IPS DF 19.7 (cell line): ENCODE measurements around the gene PI16.
"Not testable (repeated sequence)": the region's sequence is repeated elsewhere in the genome, so short reads cannot be mapped to it uniquely, and the experiment has no call there.

Experiments
- DNase-seq: peaks from one replicate; pipeline ENCODE4 v3.0.0-alpha.2; 2013; ENCODE audit warnings: low read depth, low spot score

PI16 gene

DNA sequence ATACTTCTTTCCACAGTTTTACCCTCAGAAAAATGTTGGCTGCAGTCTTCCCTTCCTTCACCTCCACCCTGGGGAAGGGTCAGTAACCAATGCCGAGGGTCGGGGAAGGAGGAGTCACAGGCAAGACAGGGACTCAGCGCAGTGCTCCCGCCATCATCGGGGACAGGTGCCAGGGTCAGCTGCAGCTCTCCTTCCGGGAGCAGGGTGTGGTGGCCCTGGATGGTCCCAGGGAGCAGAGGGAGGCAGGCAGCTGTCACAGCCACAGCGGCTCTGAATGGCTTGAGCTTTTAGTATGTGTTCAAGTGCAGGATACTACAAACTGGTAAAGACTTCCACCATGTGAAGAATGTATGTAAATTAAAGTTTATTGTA is 26.0 kb upstream of the PI16 start:
- DNase-seq: no peak

GRCh38 chr6:36929152-36929551 is 25.4 kb upstream of the PI16 start:
- no peak for DNase-seq

DNA sequence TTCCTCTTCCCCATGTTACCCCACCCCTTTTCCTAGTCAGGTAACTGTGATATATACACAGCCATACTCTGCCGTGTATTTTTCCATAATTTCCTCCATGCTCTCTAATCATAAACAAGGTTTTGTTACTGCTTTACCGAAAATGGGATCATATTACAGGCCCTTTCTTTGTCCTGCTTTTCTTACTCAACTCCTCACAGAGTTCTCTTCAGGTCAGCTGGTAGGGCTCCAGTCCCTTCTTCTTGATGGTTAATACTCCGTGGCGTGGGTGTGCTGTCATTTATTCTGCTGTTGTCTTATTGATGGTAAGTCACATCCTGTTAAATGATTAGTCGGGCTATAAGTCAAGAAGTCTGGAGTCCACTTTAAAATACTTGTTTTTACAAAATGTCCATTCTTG is 24.9 kb upstream of the PI16 start:
- DNase-seq: no peak

DNA sequence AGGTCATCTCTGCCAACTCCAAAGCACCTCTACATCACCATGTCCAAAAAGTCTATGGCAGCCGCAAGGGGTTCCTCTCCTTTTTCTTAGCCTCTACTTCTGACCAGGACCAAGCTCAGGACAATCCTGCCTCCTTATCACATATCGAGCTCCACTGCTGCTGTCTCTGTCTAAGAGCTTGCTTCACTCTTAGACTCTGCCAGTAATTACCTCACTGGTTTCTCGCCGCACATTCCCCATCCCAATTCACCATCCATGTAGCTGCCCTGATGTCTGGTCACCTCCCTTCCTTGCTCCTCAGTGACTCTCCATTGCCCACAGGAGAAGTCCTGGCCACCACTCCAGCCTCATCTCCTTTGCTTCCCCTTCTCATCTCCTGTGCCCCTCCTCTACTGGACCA is 24.1 kb upstream of the PI16 start:
- no peak for DNase-seq

- DNase-seq: no peak
Observed at GRCh38 chr6:36933102-36933501, 21.4 kb upstream of the PI16 start.

GRCh38 chr6:36933519-36933918 is 21.0 kb upstream of the PI16 start:
- no peak for DNase-seq

GRCh38 chr6:36934901-36935300 is 19.6 kb upstream of the PI16 start:
- no peak for DNase-seq

GRCh38 chr6:36936824-36937223 is 17.7 kb upstream of the PI16 start:
- DNase-seq: no peak

- no peak for DNase-seq
Observed at GRCh38 chr6:36937896-36938295, 16.6 kb upstream of the PI16 start.

DNA sequence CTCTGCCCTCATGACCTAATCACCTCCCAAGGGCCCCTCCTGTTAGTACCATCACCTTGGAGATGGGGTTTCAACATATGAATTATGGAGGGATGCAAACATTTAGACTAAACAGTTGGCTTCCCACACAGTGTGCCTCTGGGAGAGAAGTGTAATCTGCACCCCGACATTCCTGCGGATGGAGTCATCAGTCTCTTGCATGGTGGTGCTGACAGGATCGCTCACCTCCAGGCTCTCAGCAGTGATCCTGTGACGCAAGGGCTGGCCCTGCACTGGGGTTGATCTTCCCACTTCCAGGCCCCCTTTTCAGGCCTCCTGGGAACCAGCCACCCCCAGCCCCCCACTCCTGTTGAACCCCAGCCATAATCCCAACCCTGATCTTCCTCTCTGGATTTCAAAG is 16.0 kb upstream of the PI16 start:
- no peak for DNase-seq

GRCh38 chr6:36939005-36939404 is 15.5 kb upstream of the PI16 start:
- not testable (repeated sequence) for DNase-seq

DNA sequence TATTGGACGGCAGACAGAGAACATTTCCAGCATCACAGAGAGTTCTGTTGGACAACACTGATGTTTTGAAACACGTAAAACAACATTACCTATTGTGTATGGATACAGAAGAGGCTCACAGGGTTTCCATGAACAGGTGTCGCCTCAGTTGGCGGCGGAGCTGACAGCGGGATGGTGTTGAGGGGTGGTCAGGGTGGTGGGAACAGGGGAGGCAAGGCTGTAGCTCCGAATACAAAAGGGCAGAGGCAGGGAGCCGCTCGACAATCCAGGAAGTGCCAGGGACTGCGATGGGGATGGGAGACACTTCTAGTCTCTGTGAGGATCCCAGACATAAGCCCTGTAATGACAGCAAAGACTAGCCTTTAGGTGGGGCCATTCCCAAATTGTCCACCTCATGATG is 14.5 kb upstream of the PI16 start:
- no peak for DNase-seq

- DNase-seq: not testable (repeated sequence)
Observed at GRCh38 chr6:36941561-36941960, 13.0 kb upstream of the PI16 start.

- DNase-seq: not testable (repeated sequence)
Observed at GRCh38 chr6:36942329-36942728, 12.2 kb upstream of the PI16 start.

GRCh38 chr6:36944650-36945049 is 9.9 kb upstream of the PI16 start:
- DNase-seq: no peak

GRCh38 chr6:36945301-36945700 is 9.2 kb upstream of the PI16 start:
- DNase-seq: no peak

DNA sequence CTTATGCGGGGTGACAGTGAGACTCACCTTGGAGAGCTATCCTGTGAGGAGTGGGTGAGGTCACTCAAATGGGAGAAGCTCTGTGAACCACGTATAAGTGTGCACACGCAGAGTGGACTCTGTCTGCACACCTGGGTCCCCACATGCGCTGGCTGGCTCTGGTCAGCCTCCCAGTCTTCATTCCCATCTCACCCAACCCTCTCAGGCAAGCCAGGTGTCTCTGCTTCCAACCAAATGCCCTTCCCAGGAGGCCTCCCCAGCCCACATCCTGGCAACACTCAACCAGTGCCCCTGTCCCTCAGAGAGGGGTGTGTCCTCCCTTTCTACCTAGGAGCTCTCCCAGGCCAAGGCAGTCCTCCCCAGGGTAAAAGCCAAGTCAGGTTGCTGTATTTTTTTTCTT is 8.0 kb upstream of the PI16 start:
- no peak for DNase-seq

DNA sequence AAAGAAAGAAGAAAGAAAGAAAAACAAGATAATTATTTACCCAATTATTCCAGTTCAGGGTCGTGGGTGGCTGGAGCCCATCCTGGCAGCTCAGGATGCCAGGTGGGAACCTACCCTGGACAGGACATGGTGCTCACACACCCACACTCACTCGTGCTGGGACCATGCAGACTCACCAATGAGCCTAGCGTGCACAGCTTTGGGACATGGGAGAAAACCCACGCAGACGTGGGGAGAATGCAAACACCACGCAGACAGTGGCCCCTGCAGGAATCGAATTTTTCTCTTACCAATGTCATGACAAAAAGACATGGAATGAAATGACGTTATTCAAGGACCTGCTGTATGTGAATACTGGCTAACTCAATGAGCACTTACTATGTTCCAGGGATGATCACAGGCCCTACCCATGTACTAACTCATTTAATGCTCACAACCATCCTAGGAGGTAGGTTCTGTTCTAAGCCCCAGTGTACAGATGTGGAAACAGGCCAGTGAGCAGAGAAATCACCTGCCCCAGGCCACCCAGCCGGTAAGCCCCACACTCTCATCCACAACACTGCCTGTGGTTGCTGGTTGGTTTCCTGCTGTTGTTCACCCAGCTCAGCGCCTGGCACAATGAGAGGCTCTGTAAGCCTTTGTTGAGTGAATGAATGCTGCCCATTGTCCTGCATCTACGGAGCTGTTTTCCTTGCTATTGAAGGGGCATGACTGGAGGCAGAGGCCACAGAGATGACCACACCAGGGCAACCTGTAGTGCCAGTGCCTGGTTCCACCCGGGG is 6.8 kb upstream of the PI16 start:
- no peak for DNase-seq

- DNase-seq: not testable (repeated sequence)
Observed at GRCh38 chr6:36949076-36949475, 5.5 kb upstream of the PI16 start.

DNA sequence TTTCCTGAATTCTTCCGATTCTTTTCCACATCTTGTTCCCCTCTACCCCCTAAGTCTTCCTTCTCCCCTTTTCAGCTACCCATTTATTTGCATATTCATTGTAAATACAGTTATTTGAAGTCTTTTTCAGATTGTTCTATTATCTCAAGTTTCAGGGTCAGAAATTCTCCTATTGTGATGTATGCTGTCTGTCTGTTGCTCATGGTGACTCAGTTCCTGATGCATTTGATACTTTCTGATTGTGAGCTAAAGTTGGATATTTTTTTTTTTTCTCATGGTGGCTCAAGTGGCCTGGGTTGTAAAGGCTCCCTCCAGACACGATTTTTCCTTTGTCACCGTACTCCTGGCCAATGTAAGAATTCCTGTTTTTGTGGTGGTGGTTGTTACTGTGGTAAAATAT is 4.9 kb upstream of the PI16 start:
- DNase-seq: no peak

DNA sequence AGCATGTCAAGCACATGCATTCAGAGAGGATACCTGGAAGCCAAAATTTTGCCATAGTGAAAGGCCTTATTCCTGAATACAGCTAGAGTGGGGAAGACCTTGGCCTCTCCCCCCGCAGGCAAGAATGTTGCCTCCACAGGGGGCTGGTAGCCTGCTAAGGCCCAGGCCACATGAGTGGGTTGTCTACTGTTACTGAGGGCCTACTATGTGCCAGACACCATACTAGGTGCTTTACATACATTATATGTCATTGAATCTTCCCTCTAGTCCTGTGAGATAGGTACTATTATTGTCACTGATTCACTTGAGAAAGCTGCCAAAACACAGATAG is 642 bp upstream of the PI16 start:
- no peak for DNase-seq

GRCh38 chr6:36955136-36955535 is 598 bp downstream of the PI16 start:
- no peak for DNase-seq

GRCh38 chr6:36955671-36956445 is 1.3 kb downstream of the PI16 start:
- DNase-seq: no peak
